Measurements from ENCODE around the gene BACH2. TPM values are rescaled to one million over a fixed set of nuclear protein-coding genes. Genes with fewer than 3 reads are reported as not detected.

The BACH2 gene
- total and polyA plus RNA-seq, 7 donors: 0.12 to 16.9 (median 5.9) TPM

DNA sequence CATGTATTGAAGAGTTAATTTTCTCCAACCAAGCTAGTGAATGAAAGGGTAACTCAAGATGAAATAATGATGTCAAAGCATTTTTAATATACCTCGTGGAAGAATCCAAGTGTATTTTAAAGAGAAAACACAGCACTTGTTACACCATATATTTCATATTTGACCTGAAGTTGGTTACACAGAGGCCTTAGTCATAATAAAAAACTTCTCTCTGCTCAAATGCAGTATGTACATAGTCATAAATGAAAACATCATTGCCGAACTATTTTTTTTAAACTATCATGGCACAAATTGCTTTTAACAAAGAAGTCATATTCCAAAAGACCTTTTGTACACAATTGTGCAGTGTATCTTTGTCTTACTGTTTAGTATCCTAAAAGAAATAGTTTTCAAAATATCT lies 43.0 kb downstream of the BACH2 start:
- no peak overlapping the region for H3K27ac ChIP-seq
- TF ChIP-seq, protein P1, sequence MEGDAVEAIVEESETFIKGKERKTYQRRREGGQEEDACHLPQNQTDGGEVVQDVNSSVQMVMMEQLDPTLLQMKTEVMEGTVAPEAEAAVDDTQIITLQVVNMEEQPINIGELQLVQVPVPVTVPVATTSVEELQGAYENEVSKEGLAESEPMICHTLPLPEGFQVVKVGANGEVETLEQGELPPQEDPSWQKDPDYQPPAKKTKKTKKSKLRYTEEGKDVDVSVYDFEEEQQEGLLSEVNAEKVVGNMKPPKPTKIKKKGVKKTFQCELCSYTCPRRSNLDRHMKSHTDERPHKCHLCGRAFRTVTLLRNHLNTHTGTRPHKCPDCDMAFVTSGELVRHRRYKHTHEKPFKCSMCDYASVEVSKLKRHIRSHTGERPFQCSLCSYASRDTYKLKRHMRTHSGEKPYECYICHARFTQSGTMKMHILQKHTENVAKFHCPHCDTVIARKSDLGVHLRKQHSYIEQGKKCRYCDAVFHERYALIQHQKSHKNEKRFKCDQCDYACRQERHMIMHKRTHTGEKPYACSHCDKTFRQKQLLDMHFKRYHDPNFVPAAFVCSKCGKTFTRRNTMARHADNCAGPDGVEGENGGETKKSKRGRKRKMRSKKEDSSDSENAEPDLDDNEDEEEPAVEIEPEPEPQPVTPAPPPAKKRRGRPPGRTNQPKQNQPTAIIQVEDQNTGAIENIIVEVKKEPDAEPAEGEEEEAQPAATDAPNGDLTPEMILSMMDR (IDR thresholded peaks at IDR 0.05): no peak
- no peaks in the 10 kb centered on the region for H3K27me3 ChIP-seq (ENCODE audit: insufficient read depth in 3 of 3, low read length in 2 of 3)
- no peak overlapping the region for H3K4me3 ChIP-seq
- H3K4me1 ChIP-seq: peaks cover 12% of the 10 kb centered on the region
- 66 to 82% (median 67%) methylated on average over 2 of the region's 2 CpGs for WGBS, 3 donors
- no peaks in the 10 kb centered on the region for H3K9me3 ChIP-seq
- ATAC-seq: no peak
- DNase-seq: no peak
- H3K36me3 ChIP-seq (ENCODE audit: insufficient read depth in 1 of 2, low read depth in 1 of 2): peaks cover 0 to 9% of the 10 kb centered on the region in 2 donors
- intact Hi-C loops (cut with DNase I): no loop called here

DNA sequence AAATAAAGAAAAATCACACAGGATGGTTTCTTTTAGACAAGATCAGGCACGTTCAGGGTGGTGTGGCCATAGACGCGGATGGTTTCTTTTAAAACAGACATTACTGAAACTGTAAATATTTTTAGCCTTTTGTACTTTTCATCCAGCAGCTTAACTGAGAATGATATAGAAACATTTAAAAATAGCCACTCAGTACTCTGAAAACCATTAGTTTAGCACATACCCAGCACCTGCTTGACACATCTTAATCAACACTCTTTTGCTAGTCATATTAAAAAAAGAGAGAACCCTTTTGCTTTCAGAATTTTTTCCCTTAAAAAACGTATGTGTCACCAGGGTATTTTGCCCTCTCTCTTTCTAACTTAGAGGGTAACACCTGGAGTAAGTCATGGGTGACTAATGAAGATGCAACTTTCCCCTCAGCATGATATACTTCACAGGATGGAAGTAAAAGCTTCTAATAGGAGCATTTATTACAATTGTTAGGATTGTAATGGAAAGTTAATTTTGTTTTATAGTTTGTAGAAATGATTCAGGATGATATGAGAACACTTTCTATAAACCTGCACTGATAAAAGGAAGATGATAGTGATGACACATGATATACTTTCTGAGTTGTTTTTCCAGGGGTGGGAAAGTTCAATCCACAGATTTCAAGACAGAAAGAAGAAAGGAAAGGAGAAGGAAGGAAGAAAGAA lies 45.2 kb downstream of the BACH2 start:
- ATAC-seq: no peak
- 82 to 89% (median 87%) methylated on average over 4 of the region's 4 CpGs for WGBS, 3 donors
- H3K27ac ChIP-seq: no peak overlapping the region

DNA sequence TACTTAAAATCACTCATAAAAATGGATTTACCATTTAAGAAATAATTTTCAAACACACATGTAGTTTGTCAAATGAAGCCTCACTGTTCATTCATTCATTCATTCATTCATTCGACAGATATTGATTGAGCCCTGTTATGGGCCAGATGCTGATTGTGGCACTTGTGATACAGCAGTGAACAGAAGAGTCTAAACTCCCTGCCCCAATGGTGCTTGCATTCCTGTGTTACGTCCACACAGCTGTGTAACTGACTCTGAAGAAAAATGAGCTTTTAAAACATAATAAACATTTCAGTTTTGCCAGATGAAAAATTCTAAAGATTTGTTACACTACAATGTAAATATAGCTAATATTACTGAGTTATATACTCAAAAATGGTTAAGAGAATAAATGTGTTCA lies 46.2 kb downstream of the BACH2 start:
- DNase-seq: no peak
- WGBS, 3 donors: 90 to 93% (median 91%) methylated on average over 2 of the region's 2 CpGs
- no peak for ATAC-seq
- peaks cover 0 to 9% of the 10 kb centered on the region in 2 donors for H3K36me3 ChIP-seq (ENCODE audit: insufficient read depth in 1 of 2, low read depth in 1 of 2)
- no peaks in the 10 kb centered on the region for H3K27me3 ChIP-seq (ENCODE audit: insufficient read depth in 3 of 3, low read length in 2 of 3)
- peaks cover 14% of the 10 kb centered on the region for H3K4me1 ChIP-seq
- no peak overlapping the region for H3K27ac ChIP-seq
- no peak overlapping the region for H3K4me3 ChIP-seq
- intact Hi-C loops (cut with DNase I): no loop called here
- H3K9me3 ChIP-seq: no peaks in the 10 kb centered on the region
- TF ChIP-seq, protein P1 (IDR thresholded peaks at IDR 0.05): no peak

More for the DNA sequence above, 45.2 kb downstream of the BACH2 start:
- intact Hi-C loops (cut with DNase I): no loop called here
- H3K27me3 ChIP-seq (ENCODE audit: insufficient read depth in 3 of 3, low read length in 2 of 3): no peaks in the 10 kb centered on the region
- H3K36me3 ChIP-seq (ENCODE audit: insufficient read depth in 1 of 2, low read depth in 1 of 2): peaks cover 0 to 9% of the 10 kb centered on the region in 2 donors
- no peaks in the 10 kb centered on the region for H3K9me3 ChIP-seq
- no peak for DNase-seq
- TF ChIP-seq, protein P1 (IDR thresholded peaks at IDR 0.05): no peak
- no peak overlapping the region for H3K4me3 ChIP-seq
- H3K4me1 ChIP-seq: peaks cover 12% of the 10 kb centered on the region

DNA sequence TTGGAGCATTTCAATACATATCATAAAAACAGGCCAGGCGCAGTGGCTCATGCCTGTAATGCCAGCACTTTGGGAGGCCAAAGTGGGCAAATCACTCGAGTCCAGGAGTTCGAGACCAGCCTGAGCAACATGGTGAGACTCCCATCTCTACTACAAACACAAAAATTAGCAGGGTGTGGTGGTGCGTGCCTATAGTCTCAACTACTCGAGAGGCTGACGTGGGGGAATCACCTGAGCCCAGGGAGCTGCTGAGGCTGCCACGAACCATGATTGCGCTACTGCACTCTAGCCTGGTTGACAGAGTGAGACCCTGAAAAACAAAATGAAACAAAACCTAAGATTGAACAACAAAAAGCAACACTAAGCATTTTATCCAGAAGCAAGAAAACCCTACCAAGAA lies 47.2 kb downstream of the BACH2 start:
- Histone ChIP-seq H3K36me3 (ENCODE audit: insufficient read depth in 1 of 2, low read depth in 1 of 2) (peaks cover 0 to 9% of the 10 kb centered on the region in 2 donors), H3K27me3 (ENCODE audit: insufficient read depth in 3 of 3, low read length in 2 of 3) (no peaks in the 10 kb centered on the region), H3K9me3 (no peaks in the 10 kb centered on the region), H3K4me1 (peaks cover 14% of the 10 kb centered on the region), H3K4me3 (no peak overlapping the region), H3K27ac (no peak overlapping the region)
- intact Hi-C loops (cut with DNase I): no loop called here
- DNase-seq (no peak), ATAC-seq (no peak)
- TF ChIP-seq, protein P1 (IDR thresholded peaks at IDR 0.05): no peak
- 95 to 100% (median 97%) methylated on average over 8 of the region's 8 CpGs for WGBS, 3 donors

DNA sequence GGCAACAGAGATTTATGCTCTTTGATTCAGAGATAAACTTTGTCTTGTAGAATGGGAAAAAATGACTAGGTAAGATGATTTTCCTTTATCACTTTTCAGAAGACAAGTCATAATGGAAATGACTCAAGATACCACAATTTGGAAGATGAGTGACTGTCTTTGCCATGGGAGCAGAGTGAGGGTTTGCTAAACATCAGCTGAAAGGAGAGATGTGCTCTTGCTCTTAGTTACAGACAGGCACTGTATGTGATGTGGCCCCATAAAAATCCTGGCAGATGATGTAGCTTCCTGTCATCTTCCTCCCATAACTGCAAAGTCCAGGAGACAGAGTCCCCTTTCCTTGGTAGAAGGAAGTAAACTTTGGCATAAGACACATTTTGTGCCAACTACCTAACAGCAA lies 47.6 kb downstream of the BACH2 start:
- TF ChIP-seq, protein P1 (IDR thresholded peaks at IDR 0.05): no peak
- intact Hi-C loops (cut with DNase I): no loop called here
- no peaks in the 10 kb centered on the region for H3K27me3 ChIP-seq (ENCODE audit: insufficient read depth in 3 of 3, low read length in 2 of 3)
- H3K9me3 ChIP-seq: no peaks in the 10 kb centered on the region
- no peak overlapping the region for H3K27ac ChIP-seq
- ATAC-seq: no peak
- H3K4me1 ChIP-seq: peaks cover 14% of the 10 kb centered on the region
- no peak overlapping the region for H3K4me3 ChIP-seq
- DNase-seq: no peak
- peaks cover 0 to 9% of the 10 kb centered on the region in 2 donors for H3K36me3 ChIP-seq (ENCODE audit: insufficient read depth in 1 of 2, low read depth in 1 of 2)
